GM19372 (cell line): ENCODE data around the gene RS1.

Experiments used
- ATAC-seq: cut with Tn5 transposase; IDR thresholded peaks from one replicate; pipeline ENCODE4 v1.9.1; 2021; ENCODE audit warnings: mild to moderate bottlenecking, low read depth, moderate library complexity; ENCODE audit not compliant: unreplicated experiment

Gene RS1

DNA sequence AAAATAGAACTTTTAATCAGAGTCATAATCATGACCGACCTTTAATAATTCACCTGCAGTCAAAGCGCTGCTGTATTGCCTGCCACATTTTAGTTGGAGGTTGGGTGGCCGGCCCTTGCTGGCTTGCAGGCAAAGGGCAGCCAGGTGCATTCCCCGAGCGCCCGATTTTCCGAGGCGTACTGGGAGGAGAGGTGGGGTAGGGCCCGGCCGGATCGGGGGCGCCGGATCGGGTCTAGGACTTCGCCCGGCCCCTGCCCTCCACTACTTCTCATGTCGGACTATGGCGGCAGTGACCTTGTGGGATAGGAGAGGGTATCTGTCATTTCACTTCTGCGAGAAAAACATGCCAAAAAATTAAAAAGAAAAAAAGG lies 2.5 kb upstream of the RS1 start:
- peak; percentile 31 for ATAC-seq

DNA sequence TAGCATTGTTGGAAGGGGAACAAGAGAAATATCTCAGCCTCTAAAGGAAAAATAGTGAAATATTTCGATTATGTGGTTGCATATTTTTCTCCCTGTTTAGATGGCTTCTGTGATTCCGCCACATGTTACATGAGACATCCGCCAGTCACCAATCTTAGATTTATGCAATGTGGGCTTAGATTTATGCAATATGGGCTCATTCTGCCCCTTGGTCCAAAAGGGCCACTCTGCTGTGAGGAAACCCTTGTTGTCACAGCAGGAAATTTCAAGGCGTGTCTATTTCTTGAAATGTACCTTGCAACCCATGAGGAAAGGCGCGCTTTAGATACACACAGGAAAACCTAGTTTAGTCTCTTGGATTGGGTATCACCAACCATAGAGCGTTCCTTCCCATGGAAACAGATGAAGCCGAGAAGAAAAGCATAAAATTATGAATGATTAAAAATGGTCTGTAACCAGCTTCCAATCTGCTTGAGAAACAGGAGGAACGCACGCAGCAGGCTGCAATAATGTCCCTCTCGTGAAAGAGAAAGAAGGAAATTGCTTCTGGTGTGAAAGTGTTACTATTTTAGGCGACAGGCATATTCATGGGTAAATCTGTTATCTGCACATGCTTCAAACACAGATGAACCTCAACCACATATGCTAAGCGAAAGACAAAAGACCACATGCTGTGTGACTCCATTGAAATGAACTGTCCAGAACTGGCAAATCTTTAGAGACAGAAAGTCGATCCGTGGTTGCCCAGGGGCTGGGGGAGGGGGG lies 3.7 kb downstream of the RS1 start:
- ATAC-seq: no peak

DNA sequence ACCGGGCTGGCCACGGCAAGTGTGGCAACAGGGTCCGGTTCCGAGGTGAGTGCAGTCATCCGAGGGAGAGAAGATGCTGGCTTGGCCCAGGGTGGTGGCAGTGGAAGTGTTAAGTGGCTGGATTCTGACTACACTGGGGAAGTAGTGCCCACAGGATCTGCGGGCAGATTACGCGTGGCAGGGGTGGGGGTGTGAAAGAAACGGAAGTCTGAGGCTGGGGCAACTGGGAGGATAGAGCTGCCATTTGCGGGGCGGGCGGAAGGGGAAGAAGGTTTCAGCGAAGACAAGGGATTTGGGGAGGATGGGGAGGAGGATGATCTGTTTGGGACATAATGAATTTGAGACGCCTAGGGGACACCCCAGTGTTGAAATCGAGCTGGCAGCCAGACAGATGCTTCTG lies 5.3 kb downstream of the RS1 start:
- ATAC-seq: no peak

DNA sequence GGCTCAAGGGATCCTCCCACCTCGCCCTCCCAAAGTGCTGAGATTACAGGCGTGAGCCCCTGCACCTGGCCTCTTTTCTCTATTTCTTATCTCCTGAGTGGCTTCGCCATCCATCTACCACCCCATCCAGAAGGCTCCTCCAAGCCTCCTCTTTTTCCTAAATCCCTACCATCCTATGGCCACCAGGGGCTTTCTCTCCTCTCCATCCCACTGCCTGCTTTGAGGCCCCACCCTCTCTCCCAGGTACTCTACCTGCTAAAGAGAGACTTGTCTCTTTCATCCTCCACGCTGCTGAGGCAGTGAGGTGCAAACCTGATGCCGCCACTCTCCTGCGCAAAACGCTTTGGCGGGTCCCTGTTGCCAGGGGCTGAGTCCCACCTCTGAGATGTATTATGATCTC lies 7.0 kb downstream of the RS1 start:
- ATAC-seq: no peak

DNA sequence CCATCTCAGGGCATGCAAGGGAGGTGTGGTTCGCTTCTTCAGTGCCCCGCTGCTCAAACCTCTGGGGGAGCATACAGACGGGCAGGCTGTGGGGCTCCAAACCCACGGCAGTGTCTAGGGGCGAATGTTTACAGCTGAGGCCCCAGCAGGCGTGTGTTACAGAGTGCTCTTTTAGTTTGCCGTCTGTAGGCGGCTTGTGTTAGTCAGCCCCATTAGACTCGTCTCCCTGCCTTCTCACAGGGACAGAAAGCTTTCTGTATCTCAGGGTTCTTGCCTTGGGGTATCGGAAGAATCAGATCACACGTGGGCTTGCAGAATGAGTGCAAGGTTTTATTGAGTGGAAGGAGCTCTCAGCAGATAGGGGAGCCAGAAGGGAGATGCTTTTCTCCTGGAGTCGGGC lies 10.6 kb downstream of the RS1 start:
- no peak for ATAC-seq

DNA sequence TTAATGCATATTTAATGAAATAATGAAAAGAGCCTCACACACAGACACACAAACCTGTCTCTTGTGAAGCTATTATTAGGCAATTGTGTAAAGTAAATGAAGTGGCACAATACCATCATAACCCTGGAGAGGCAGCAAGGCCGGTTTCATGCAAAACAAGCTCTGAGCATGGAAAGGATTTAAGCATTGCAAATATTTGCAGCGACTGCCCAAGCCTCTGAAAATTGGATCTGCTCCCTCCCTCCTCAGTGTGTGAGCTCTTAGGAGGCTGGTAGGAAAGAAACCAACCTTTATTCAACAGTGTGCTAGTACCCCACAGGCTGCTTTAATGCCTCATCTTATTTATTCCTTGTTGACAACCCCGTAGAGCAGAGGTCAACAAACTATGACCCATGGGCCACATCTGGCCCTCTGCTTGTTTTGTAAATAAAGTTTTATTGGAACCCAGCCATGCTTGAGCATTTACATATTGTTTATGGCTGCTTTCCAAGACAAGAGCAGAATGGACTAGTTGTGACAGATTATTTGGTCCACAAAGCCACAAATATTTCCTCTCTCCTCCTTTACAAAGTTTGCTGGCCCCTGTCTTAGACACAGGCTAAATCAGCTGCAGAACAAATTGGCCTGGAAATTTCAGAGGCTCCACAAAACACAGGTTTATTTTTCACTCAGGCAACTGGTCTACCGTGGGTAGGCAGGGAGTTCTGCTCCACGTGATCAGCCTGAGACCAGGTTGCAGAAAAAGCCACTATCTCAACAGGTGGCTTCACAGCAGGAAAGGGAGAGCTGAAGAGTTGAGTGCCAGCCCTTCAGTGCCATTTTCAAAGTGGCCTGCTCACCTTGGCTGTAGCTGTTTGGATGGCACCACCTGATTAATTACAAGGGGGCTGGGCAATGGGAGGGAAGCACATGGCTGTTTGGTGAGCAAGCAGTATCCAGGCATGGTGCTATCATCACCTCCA lies 16.8 kb downstream of the RS1 start:
- ATAC-seq: no peak

DNA sequence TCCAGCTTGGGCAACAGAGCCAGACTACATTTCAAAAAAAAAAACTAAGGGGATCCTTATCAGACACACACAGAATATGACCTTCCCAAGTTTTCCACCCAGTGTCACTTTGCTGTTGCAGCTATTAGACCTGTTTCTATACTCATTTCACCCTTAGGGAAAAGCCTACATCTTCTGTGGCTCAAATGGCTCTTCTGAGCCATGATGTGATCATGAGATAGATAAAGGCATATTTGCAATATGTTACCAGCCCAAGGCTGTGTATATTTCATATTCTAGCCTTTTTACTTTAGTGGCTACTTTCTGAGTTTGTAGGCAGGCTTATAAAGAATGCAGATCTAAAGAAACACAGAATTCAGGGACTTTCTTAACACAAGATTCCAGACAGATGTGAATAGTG lies 19.3 kb downstream of the RS1 start:
- no peak for ATAC-seq

DNA sequence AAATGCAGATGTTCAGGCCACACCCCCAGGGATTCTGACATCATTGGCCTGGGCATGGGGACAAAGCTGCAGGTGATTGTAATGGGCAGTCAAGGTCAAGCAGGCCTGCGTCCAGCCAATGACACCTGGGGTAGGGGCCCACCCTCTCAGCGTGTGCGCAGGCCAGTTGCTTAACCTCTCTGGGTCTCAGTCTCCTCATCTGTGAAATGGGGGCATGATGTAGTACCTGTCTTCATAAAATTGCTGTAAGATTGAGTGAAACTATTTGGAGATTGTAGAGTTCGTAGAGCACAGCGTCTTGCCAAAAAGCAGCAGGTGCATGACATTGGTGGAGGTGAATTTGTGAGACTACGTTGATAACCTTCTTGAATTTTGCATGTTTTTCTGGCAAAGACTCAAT lies 21.2 kb downstream of the RS1 start:
- ATAC-seq: no peak

DNA sequence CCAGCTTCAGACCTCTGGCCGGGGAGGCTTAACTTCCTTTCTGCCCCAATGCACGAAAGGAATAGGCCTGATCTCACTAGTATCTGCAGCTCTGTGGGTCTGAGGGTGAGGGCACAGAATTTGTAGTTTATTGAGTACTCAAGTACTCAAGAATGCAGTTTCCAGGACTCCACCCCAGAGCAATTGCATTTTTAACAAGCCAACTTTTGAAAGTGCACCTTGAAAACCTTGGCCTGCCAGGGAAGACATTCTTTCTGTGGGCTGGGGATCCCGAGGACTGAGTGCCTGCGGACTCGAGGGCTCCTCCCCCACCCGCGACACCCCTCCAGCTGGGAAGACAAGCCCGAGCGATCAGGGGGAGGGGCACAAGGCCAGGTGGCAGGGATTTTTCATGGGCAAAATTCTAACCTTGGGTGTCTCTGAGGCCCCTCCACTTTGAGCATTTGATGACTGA lies 22.4 kb downstream of the RS1 start:
- ATAC-seq: no peak

DNA sequence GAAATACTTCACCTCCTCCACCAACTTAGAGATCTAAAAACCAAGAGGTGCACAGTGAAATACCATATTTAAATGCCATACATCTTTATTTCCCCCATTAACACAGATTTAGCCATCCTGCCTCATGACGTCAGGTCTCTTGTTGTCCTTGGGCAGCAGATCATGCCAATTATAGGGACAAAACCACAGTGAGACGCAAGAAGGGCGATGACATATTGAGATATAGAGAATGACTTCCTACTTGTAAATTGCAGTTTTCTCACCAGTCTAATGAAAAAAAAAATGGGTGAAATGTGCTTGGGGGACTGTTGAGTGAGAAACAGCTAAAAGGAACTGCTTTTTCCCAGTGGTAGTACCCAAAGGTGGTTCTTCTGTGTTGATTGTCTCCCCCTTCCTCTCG lies 24.3 kb downstream of the RS1 start:
- no peak for ATAC-seq

DNA sequence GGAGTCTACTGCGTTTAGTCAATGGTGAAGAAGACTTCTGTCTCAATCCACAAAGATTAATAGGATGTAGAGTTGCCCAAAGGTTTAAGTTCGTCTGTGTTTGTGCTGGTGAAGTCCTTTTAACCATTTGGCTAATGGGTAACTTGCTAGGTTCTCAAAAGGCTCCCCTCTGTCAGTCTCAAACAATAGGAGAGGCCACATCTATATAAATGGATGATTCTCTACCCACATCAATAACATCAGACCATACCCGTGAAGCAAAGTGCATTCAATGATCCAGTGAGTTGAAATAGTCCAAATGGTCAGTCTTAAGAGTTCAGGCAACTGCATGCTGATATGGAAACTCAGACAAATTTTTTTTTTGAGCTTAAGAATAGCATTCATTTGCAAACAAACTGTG lies 28.1 kb downstream of the RS1 start:
- ATAC-seq: no peak

DNA sequence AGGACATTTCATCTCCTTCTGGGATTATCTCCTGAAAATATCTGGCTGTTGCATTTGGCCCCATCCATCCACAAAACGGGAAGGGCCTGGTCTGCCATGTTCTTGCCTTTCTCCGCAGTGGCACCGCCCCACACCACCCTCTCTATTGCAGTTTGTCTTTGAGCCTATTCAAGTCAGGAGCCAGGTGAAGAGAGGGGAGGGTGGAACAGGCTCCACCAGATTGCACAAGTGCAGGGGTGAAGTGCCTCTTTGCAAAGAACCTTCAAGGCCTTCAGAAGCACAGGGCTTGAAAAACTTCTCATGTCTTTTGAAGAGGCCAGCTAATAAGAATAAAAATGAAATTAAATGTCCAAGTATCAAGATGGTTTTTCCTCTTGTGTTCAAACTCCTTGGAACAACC lies 28.7 kb downstream of the RS1 start:
- no peak for ATAC-seq

DNA sequence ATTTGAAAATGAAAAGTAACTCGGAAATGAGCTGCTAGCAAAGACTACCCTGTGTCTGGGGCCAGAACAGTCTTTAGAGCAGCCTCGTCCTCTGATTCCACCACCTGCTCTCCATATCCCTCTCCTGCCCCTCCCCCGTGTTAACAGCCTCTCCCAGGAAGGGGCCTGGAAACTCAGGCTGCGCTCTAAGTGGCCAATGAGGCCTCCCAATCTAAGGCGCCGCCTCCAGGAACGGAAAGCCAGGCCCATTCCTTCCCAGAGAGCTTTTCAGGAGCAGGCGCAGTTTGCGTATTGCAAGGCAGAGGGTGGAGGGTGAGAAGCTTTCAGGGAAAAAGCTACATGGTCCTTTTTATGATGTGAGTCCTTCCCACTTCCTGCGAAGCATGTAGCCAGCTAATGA lies 31.2 kb downstream of the RS1 start:
- no peak for ATAC-seq

DNA sequence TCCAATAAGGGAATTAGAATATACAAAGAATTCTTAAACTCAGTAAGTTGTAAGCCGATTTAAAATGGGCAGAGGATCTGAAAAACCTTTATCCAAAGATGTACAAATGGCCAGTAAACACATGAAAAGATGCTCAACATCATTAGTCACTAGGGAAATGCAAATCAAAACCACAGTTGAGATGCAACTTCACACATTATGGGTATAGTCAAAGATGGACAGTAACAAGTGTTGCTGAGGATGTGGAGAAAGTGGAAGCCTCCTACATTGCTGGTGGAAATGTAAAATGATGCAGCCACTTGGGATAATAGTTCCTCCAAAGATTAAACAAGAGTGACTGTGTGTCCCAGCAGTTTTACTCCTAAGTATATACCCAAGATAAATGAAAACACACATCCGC lies 32.6 kb downstream of the RS1 start:
- ATAC-seq: no peak

DNA sequence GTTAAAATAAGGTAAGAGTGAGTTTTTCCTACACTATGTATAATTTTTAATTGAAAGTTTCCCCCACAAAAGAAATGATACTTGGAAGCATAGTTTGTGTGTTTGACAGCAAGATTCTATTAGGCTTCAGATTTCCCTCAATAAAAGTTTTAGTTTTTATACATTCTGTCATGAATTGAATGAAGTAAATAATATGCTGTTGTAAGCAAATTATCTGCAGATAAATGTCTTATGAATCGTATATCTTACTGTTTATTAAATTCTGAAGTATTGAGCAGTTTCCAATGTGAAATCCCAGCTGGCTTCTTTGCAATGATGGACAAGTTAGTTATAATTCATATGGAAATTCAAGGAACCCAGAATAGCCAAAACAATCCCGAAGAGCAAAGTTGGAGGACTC lies 33.5 kb downstream of the RS1 start:
- no peak for ATAC-seq

DNA sequence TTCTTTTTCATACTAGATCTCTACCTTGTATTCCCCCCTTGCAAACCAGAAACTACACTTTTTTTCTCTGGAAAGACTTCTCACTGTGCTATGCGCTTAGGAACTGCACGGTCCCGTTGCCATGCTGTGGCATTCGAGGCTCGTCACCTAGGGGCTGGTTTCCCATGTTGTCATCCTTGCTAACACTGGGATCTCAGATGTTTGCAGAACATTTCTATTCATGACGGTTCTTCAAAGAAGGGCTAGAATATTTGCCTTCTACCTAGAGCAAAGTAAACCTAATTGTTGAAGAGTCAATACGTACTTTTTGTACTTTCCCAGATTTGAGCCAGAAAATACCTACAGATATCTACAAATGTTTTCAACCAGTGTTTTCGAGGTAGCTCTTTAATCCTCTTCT lies 41.0 kb downstream of the RS1 start:
- no peak for ATAC-seq

DNA sequence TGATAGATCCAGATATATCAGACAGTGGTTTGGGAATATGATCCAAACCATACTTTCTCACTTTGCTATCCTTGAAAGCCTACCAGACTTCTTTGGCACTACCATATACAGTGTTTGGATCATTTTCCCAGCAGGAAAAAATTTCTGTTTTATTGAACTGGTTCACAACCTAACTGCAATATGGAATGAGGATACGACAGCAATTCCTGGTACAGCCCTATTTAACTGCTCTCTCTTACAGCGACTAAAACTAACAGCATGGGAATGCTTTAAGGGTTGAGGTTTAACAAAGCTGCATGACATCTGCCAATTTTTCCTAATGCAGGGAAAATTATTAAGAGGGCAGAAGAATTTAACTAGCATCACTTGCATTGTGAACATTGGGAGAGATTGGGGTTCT lies 47.3 kb downstream of the RS1 start:
- ATAC-seq: no peak

DNA sequence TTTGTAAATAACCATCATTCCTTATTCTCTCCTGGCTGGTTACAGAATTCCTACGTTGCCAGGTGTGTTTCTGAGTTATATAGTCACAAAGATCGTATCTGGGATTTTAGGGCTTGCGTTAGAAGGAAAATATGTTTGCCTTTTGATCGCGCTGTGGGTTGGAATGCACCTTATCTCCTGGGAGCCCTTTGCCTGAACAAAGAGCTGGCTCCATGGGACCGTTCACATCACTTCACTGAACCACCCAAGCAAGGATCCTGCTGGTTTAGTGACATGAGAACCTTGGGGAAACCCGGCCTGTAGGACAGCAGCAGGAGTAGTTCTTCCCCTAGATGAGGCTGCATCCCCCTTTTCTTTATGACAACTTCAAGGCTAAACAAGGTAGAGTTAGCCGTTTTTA lies 51.6 kb downstream of the RS1 start:
- no peak for ATAC-seq

DNA sequence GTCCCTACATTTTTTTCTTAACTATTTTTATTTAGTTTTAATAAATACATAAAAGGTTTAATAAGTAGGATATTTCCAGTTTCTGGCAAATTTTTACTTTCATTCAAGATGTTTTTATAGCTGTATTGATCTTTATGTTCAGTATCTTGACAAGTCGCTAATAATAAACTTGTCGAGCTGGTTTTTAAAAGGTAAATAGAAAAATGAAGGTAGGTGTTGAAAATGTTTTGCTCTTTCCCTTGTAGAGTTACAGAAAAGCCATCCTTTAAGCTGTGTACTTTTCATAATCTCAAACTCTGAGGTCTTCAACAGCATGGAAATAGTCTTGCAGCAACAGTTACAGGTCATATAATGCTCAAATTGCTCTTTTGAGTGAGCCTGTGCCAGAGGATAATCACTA lies 52.6 kb downstream of the RS1 start:
- no peak for ATAC-seq

DNA sequence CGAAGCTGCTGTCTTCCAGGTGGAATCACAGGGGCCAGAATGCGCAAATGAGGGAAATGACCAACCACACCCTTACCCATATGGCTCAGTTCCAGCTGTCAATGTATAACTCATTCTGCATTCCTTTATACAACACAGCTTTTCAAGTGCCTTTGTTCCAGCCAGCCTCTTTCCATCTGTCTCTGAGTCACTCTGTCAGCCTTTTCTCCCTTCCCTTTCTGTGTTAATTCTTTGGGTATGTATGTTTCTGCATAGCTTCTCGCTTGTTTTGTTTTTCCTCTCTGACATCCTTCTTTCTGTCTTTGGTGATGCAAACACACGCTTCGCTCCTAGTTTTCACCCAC lies 54.5 kb downstream of the RS1 start:
- ATAC-seq: no peak

DNA sequence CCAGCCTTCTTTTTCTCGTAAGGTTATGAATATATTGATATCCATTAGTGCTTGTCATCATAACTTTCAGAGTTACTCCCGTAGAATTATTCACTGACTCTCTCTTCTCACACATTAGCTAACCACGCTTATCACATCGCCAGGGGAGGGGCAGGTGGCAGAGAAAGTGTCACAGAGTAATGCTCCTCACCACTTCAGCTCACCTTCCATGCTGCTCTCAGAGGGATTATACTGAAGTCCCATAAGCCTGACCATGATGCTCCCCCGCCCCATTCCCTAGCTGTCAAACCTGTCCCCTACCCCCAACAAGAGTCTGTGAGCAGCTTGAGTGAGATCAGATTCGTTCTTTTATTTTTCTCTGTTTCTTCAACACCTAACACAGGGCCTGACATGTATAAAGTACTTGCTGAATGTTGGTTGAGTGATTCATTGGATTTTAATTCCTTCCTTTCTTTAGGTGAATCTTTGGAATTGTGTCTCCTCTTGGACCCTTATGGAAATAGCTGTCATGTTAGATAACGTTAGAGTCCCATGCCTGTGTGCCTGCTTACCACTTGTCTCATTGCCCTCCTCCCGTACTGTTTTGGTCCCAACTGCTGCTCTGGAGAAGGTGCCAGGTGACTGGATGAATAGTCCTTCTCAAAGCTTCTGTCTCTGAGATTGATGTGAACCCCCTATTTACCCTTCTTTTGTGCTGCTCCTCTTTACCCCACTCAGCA lies 55.1 kb downstream of the RS1 start:
- no peak for ATAC-seq
